PC-3 (cell line): ENCODE measurements around the gene CEP170B. TPM values are rescaled to one million over a fixed set of nuclear protein-coding genes. Genes with fewer than 3 reads are reported as not detected.

ENCODE experiments used
- ATAC-seq: fragments of 200-7000 bp; cut with Tn5 transposase; 2 replicates; pipeline ENCODE4 v1.9.1; 2020; ENCODE audit warnings: mild to moderate bottlenecking, moderate library complexity
- BruUV-seq: library from RNA; stranded (reverse); fragments of 400-500 nt; replicated peaks from 2 replicates; lab custom pipeline; 2021; lab: Mats Ljungman, UMichigan
- CTCF ChIA-PET: fragments of 300-600 bp; sonication (Branson Sonifier 250); formaldehyde crosslinking; loops from one replicate; lab custom pipeline; 2022; ENCODE audit warnings: antibody characterized with exemption; lab: Charles Lee
- POLR2A ChIA-PET: fragments of 300-600 bp; sonication (Branson Sonifier 250); formaldehyde crosslinking; loops from one replicate; lab custom pipeline; 2022; ENCODE audit warnings: antibody characterized with exemption; ENCODE audit not compliant: unreplicated experiment; lab: Charles Lee
- DNase-seq: peaks from one replicate; pipeline ENCODE4 v3.0.0-alpha.2; 2015
- H2AFZ ChIP-seq: fragments of 300-600 bp; sonication (generic); 2 replicates; pipeline ENCODE4 v1.6.0; 2016; ENCODE audit warnings: antibody characterized with exemption, low read length
- H3F3A ChIP-seq: fragments of 300-600 bp; sonication (generic); one replicate; pipeline ENCODE4 v1.6.0; 2017; ENCODE audit warnings: antibody characterized with exemption, low read length, control low read depth, mild to moderate bottlenecking; ENCODE audit not compliant: unreplicated experiment
- H3K27ac ChIP-seq: fragments of 300-600 bp; sonication (generic); 2 replicates; pipeline ENCODE4 v1.5.1; 2016; ENCODE audit warnings: mild to moderate bottlenecking, low read length
- H3K27me3 ChIP-seq: fragments of 300-600 bp; sonication (generic); 2 replicates; pipeline ENCODE4 v1.6.1; 2016; ENCODE audit warnings: low read length, mixed read lengths
- H3K36me3 ChIP-seq: fragments of 300-600 bp; sonication (generic); 2 replicates; pipeline ENCODE4 v1.6.1; 2016; ENCODE audit warnings: low read depth, mixed run types, low read length, mixed read lengths
- H3K4me1 ChIP-seq: fragments of 300-600 bp; sonication (generic); 2 replicates; pipeline ENCODE4 v1.5.1; 2016; ENCODE audit warnings: low read length; ENCODE audit not compliant: insufficient read depth
- H3K4me2 ChIP-seq: fragments of 300-600 bp; sonication (generic); 2 replicates; pipeline ENCODE4 v1.6.0; 2016; ENCODE audit warnings: low read length
- H3K4me3 ChIP-seq: fragments of 300-600 bp; sonication (generic); 2 replicates; pipeline ENCODE4 v1.5.1; 2016; ENCODE audit warnings: mild to moderate bottlenecking, low read length, mixed read lengths
- H3K79me2 ChIP-seq: fragments of 300-600 bp; sonication (generic); 2 replicates; pipeline ENCODE4 v1.6.1; 2017; ENCODE audit warnings: low read length, mixed read lengths
- H3K9ac ChIP-seq: fragments of 300-600 bp; sonication (generic); 2 replicates; pipeline ENCODE4 v1.6.0; 2016; ENCODE audit warnings: mild to moderate bottlenecking, low read length
- H3K9me2 ChIP-seq: fragments of 300-600 bp; sonication (generic); replicated peaks from 2 replicates; pipeline ENCODE4 v1.6.1; 2016; ENCODE audit warnings: mixed run types, low read length, mixed read lengths
- H3K9me3 ChIP-seq: fragments of 300-600 bp; sonication (generic); 2 replicates; pipeline ENCODE4 v1.6.1; 2016; ENCODE audit warnings: low read length, mixed read lengths
- H4K20me1 ChIP-seq: fragments of 300-600 bp; sonication (generic); 2 replicates; pipeline ENCODE4 v1.6.1; 2016; ENCODE audit warnings: low read length, mixed read lengths
- CTCF ChIP-seq: fragments of 300-600 bp; sonication (generic); conservative IDR thresholded peaks from 2 replicates; pipeline ENCODE4 v1.5.1; 2017; ENCODE audit warnings: antibody characterized with exemption, low read depth, mild to moderate bottlenecking, low read length
- EZH2 ChIP-seq: fragments of 300-600 bp; sonication (generic); IDR thresholded peaks from one replicate; pipeline ENCODE4 v1.6.1; 2017; ENCODE audit warnings: antibody characterized with exemption, mild to moderate bottlenecking, low read length; ENCODE audit not compliant: unreplicated experiment
- EZH2phosphoT487 ChIP-seq: fragments of 300-600 bp; sonication (generic); IDR thresholded peaks from 2 replicates; pipeline ENCODE4 v1.6.1; 2018; ENCODE audit warnings: mild to moderate bottlenecking, antibody characterized with exemption, low read length, borderline replicate concordance
- intact Hi-C: fragments of 100-400 bp; cut with micrococcal nuclease; formaldehyde crosslinking; loops from 2 replicates; pipeline ENCODE4 v1.9.0; 2023
- total RNA-seq: library from RNA; depleted of rRNA; stranded (reverse); fragments of >200 nt; gene quantifications from 2 replicates; pipeline ENCODE4 v1.2.3, GENCODE V29; 2014

CEP170B gene
- total RNA-seq, 1 experiment from 2014 or later = 33.2 TPM

DNA sequence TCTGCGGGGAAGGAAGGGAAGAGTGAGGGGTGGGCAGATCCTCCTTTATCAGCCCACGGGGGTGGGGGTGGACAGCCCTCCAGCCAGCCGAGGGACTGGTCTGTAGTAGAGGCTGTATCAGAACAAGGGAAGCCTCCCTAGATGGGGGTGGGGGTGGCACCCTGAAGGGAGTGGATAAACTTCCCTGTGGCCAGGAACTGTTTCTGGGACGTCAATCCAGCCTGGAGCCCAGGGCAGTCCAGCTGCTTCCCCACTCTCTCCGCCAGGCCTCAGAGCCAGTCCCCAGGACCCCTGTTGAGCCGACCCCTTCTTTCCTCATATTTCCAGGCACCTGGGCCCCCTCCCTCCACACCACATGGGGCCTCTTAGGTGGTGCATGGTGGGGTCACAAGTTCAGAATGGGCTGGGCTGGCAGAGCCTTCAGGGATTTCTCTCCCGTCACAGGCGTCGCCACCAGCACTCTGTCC, 66.3 kb downstream of the CEP170B start:
- Histone ChIP-seq H3K36me3 (no peaks in the 10 kb centered on the region), H3K4me1 (no peaks in the 10 kb centered on the region), H3K4me2 (no peak overlapping the region), H2AFZ (no peak overlapping the region), H3K9ac (no peak overlapping the region), H3K9me3 (no peaks in the 10 kb centered on the region), H3K27ac (no peak overlapping the region), H3F3A (no peaks in the 10 kb centered on the region), H3K27me3 (no peaks in the 10 kb centered on the region), H3K4me3 (no peak overlapping the region), H3K9me2 (no peaks in the 10 kb centered on the region), H3K79me2 (no peaks in the 10 kb centered on the region), H4K20me1 (no peaks in the 10 kb centered on the region)
- ChIA-PET CTCF (no interaction called here), POLR2A (no interaction called here)
- intact Hi-C loops = loop anchor here (5.0 kb wide), 1 partner anchor 41 kb away; no protein-coding TSS in a partner anchor
- no peak for TF ChIP-seq EZH2phosphoT487
- TF ChIP-seq CTCF = no peak
- TF ChIP-seq EZH2 = no peak
- BruUV-seq = no TSS peak
- no peak for DNase-seq
- ATAC-seq = no peak

DNA sequence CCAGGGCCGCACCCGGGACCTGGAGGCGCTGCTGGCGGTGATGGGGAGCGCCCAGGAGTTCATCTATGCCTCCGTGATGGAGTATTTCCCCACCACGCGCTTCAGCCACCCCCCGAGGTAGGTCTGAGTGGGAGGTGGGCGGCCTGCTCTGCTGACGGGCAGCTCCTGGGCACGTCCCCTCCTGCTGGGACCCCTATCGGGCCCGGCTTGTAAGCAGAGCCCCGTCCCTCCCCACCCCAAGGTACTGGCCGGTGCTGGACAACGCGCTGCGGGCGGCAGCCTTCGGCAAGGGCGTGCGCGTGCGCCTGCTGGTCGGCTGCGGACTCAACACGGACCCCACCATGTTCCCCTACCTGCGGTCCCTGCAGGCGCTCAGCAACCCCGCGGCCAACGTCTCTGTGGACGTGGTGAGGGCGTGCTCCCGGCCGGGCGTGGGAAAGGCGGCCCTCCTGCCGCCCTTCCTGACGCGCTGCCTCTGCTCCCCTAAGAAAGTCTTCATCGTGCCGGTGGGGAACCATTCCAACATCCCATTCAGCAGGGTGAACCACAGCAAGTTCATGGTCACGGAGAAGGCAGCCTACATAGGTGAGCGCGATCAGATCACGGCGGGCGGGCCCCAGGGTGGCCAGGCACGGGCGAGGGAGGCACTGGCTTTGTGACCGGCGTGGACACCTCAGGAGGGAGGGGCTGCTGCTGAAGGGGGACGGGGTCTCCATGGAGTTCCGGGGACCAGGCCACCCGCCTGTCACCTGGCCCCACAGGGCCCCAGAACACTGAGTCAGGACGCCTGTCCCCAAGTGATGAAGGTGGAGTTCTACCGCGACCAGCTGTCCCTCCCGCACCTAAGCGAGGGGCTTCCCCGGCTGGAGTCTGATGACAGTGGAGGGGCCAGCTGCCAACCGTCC, 67.0 kb downstream of the CEP170B start:
- CTCF ChIA-PET = no interaction called here
- H3K36me3 ChIP-seq = no peaks in the 10 kb centered on the region
- H4K20me1 ChIP-seq = no peaks in the 10 kb centered on the region
- H3K4me2 ChIP-seq = no peak overlapping the region
- intact Hi-C loops = loop anchor here (5.0 kb wide), 1 partner anchor 40 kb away; no protein-coding TSS in a partner anchor
- H3K9ac ChIP-seq = no peak overlapping the region
- no peak for TF ChIP-seq EZH2
- TF ChIP-seq CTCF = no peak
- TF ChIP-seq EZH2phosphoT487 = no peak
- ATAC-seq (no peak), DNase-seq (no peak)
- H3K9me3 ChIP-seq = no peaks in the 10 kb centered on the region
- no peaks in the 10 kb centered on the region for H3K27me3 ChIP-seq
- no TSS peak for BruUV-seq
- no peak overlapping the region for H3K27ac ChIP-seq
- no peaks in the 10 kb centered on the region for H3K9me2 ChIP-seq
- H2AFZ ChIP-seq = no peak overlapping the region
- no peaks in the 10 kb centered on the region for H3K79me2 ChIP-seq
- no peaks in the 10 kb centered on the region for H3K4me1 ChIP-seq
- H3K4me3 ChIP-seq = no peak overlapping the region
- POLR2A ChIA-PET = no interaction called here
- no peaks in the 10 kb centered on the region for H3F3A ChIP-seq
